AG04450 (cell line): ENCODE measurements around the gene CMTM7. TPM values are rescaled to one million over a fixed set of nuclear protein-coding genes. Genes with fewer than 3 reads are reported as not detected.

Source experiments
- CTCF ChIA-PET: fragments of 300-600, 350-600 bp; formaldehyde crosslinking; extraction: SDS; loops from one replicate; lab custom pipeline; 2022; ENCODE audit warnings: antibody characterized with exemption, inconsistent platforms; lab: Charles Lee
- POLR2A ChIA-PET: fragments of 350-600 bp; formaldehyde crosslinking; extraction: SDS; loops from one replicate; lab custom pipeline; 2021; ENCODE audit warnings: antibody characterized with exemption, inconsistent platforms; lab: Yijun Ruan, JAX
- DNase-seq: peaks from one replicate; pipeline ENCODE4 v3.0.0-alpha.2; 2011; ENCODE audit warnings: low read depth, low spot score
- H3K27ac ChIP-seq: one replicate; pipeline ENCODE4 v1.5.1; 2012; ENCODE audit warnings: low read depth, low read length, control low read depth
- H3K27me3 ChIP-seq: one replicate; pipeline ENCODE4 v1.6.0; 2012; ENCODE audit warnings: low read length; ENCODE audit not compliant: control insufficient read depth, insufficient read depth
- H3K4me3 ChIP-seq: 2 replicates; pipeline ENCODE4 v1.5.1; 2011; ENCODE audit warnings: mild to moderate bottlenecking, low read depth, low read length, control low read depth
- H3K9me3 ChIP-seq: 2 replicates; pipeline ENCODE4 v1.5.1; 2012; ENCODE audit warnings: low read length; ENCODE audit not compliant: control insufficient read depth, insufficient read depth
- CTCF ChIP-seq: IDR thresholded peaks from 2 replicates; pipeline ENCODE4 v1.5.1; 2011; ENCODE audit warnings: low read depth, low read length, control low read depth, inconsistent platforms
- polyA plus RNA-seq: library from polyadenylated mRNA; depleted of rRNA; stranded (reverse); fragments of >200 nt; gene quantifications from 2 replicates; pipeline ENCODE4 v1.2.3, GENCODE V29; 2011

Gene CMTM7
- polyA plus RNA-seq, 1 experiment: 17.3 TPM

- no peak for DNase-seq
- Histone ChIP-seq H3K27me3 (no peaks in the 10 kb centered on the region), H3K4me3 (no peak overlapping the region), H3K27ac (peak overlapping the region; percentile 4), H3K9me3 (no peaks in the 10 kb centered on the region)
- TF ChIP-seq CTCF: no peak
- CTCF ChIA-PET: interaction anchor here (1.1 to 7.1 kb wide), 8 partner anchors 12 to 130 kb away, joined by 3 to 96 read pairs (median 4); partner anchors contain the start of gene CMTM7
- POLR2A ChIA-PET: no interaction called here
These were observed 17.8 kb upstream of the CMTM7 start for GRCh38 chr3:32373844-32374243.

- CTCF ChIA-PET: interaction anchor here (0.6 to 7.1 kb wide), 44 partner anchors 8 to 1823 kb away, joined by 3 to 96 read pairs (median 4); partner anchors contain the start of gene CMTM7
- no peak overlapping the region for H3K27ac ChIP-seq
- peak; percentile 67 for TF ChIP-seq CTCF
- no peaks in the 10 kb centered on the region for H3K9me3 ChIP-seq
- no peak overlapping the region for H3K4me3 ChIP-seq
- POLR2A ChIA-PET: no interaction called here
- peak; percentile 44 for DNase-seq
- no peaks in the 10 kb centered on the region for H3K27me3 ChIP-seq
These were observed 16.7 kb upstream of the CMTM7 start for GRCh38 chr3:32374788-32375595.

GRCh38 chr3:32375596-32375930, 16.1 kb upstream of the CMTM7 start:
- POLR2A ChIA-PET: no interaction called here
- CTCF ChIA-PET: interaction anchor here (0.6 to 7.1 kb wide), 25 partner anchors 8 to 355 kb away, joined by 3 to 96 read pairs (median 5); partner anchors contain the start of gene CMTM7
- no peaks in the 10 kb centered on the region for H3K27me3 ChIP-seq
- H3K9me3 ChIP-seq: no peaks in the 10 kb centered on the region
- H3K4me3 ChIP-seq: no peak overlapping the region
- H3K27ac ChIP-seq: no peak overlapping the region
- DNase-seq: no peak
- no peak for TF ChIP-seq CTCF

GRCh38 chr3:32376115-32376514, 15.5 kb upstream of the CMTM7 start:
- H3K4me3 ChIP-seq: no peak overlapping the region
- H3K27ac ChIP-seq: no peak overlapping the region
- no peak for TF ChIP-seq CTCF
- H3K27me3 ChIP-seq: no peaks in the 10 kb centered on the region
- CTCF ChIA-PET: interaction anchor here (0.6 to 7.1 kb wide), 22 partner anchors 8 to 356 kb away, joined by 3 to 96 read pairs (median 6); partner anchors contain the start of gene CMTM7
- no peak for DNase-seq
- POLR2A ChIA-PET: no interaction called here
- no peaks in the 10 kb centered on the region for H3K9me3 ChIP-seq

GRCh38 chr3:32379831-32380500, 11.7 kb upstream of the CMTM7 start:
- no peak overlapping the region for H3K27ac ChIP-seq
- DNase-seq: no peak
- no peak for TF ChIP-seq CTCF
- no peak overlapping the region for H3K4me3 ChIP-seq
- POLR2A ChIA-PET: no interaction called here
- peaks cover 4% of the 10 kb centered on the region; the same call in 1 of the 2 replicates for H3K9me3 ChIP-seq
- H3K27me3 ChIP-seq: peaks cover 17% of the 10 kb centered on the region
- CTCF ChIA-PET: no interaction called here
